GM19452 (cell line): ENCODE data around the gene ZNF644.

ENCODE experiments used
- ATAC-seq: cut with Tn5 transposase; IDR thresholded peaks from one replicate; pipeline ENCODE4 v1.9.1; 2021; ENCODE audit not compliant: unreplicated experiment

ZNF644 gene

GRCh38 chr1:90989302-90989701 lies 32.5 kb downstream of the ZNF644 start:
- ATAC-seq: no peak

DNA sequence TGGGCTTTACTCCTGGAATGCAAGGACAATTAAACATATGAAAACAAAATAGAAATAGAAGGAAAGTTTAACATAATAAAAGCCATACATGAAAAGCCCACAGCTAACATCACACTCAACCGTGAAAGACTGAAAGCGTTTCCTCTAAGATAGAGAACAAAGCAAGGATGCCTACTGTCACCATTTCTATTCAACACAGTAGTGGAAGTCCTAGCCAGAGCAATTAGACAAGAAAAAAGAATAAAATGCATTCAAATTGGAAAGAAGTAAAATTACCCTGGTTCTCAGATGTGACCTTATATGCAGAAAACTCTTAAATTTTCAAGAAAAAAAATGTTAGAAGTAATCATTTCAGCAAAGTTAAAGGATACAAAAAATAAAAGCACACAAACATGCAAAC lies 34.0 kb downstream of the ZNF644 start:
- ATAC-seq: no peak

DNA sequence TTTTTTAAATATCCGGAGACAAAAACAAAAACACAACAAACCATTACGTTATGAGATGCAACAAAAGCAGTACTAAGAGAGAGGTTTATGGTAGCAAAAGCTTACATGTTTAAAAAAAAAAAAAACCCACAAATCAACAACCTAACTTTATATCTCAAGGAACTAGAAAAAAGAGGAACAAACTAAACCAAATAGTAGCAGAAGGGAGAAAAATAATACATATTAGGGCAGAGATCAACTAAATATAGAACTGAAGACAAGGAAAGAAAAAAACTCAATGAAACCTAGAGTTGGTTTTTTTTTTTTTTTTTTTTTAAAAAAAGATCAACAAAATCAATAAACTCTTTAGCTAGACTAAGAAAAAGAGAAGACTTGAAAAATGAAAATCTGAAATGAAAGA lies 34.9 kb downstream of the ZNF644 start:
- ATAC-seq: no peak

- no peak for ATAC-seq
Observed at GRCh38 chr1:90977522-90977921, 44.3 kb downstream of the ZNF644 start.

DNA sequence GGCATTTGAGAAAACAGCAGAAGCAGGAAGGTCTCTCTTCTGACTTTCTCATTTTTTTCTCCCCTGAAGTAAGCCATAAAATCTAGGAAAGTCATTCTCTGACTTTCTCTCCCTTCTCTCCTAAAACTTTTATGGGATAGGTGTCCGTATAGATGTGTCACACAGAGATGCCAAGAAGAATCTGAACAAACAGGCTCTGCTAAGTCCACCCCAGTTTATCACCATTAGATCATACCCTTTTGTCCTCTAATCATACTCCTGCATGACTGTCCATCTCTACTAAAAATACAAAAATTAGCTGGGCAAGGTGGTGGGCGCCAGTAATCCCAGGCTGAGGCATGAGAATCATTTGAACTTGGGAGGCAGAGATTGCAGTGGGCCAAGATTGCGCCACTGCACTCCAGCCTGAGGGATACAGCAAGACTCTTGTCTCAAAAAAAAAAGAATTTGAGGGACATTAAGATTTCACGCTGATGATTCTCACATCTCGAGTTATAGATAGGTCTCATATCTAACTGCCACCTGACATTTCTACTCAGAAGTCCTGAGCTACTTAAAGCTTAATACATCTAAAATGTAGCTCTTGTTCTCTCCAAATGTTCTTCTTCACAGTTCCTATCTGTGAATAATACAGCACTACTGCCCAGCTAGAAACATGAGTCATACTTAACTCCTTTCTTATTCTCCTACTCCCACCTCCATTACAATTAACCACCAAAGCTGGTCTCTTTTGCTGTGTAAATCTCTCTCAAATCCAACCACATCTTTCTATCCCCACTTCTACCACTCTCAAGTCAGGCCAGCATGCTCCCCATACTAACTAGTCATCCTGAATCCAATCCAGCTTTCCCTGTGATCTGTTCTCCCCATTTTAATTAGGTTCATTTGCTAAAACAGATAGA lies 47.7 kb downstream of the ZNF644 start:
- no peak for ATAC-seq

- ATAC-seq: no peak
Observed at GRCh38 chr1:90970208-90970607, 51.6 kb downstream of the ZNF644 start.

GRCh38 chr1:90969241-90969640 lies 52.6 kb downstream of the ZNF644 start:
- ATAC-seq: no peak

DNA sequence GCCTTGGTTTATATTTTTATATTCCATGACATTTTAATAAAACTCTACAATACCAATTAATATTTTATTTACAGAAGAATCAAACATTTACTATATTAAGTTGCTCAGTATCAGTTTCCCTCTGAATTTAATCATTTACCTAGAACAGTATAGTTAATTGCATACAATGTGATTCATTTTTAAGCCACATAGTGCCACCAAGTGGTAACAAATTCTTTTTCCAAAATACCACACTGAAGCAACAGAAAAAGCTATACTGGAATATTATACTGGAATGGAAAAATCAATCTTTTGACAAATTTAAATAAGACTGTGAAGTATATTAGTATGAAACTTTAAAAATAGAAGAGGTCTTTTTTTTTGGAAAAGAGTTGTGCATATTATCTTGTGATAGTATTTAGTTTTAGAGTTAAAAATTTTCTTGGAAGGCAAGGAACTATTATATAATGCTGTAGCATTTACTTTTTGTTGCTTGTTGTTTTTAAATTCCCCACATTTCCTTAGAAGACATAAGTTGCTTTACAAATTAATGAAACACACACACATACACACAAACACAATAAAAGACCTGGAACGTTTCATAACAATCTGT lies 57.3 kb downstream of the ZNF644 start:
- no peak for ATAC-seq

DNA sequence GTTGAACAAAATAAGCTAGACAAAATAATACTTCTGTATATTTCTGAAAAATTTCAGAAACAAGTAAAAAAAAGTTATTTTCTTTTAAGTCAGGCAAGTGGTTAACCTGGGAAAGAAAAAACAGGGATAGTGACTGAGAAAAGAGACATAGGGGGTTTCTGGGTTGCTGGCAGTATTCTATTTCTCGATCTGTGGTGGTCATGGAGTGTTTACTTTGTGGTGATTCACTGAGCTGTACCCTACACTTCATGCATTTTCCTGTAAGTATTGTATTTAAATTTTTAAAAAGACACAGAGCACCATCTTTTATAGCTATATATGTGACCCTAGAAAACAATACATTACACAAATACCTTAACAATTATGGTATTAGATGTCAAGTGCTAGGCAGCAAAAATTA lies 58.2 kb downstream of the ZNF644 start:
- no peak for ATAC-seq

DNA sequence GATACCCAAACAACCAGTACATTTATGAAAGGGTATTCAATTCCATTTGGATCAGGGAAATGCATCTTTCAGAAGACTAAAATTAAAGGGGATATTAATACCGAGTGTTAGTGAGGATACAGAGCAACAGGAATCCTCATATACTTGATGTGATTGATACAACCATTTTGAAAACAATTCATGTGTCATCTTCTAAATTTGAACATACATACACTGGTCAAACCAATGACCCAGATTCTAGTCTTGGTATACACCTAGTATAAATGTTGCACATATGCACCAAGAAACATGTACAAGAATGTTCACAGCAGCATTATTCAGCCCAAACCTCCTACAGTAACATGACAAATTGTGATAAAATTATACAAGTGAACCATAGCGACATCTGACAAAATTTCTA lies 58.6 kb downstream of the ZNF644 start:
- no peak for ATAC-seq

DNA sequence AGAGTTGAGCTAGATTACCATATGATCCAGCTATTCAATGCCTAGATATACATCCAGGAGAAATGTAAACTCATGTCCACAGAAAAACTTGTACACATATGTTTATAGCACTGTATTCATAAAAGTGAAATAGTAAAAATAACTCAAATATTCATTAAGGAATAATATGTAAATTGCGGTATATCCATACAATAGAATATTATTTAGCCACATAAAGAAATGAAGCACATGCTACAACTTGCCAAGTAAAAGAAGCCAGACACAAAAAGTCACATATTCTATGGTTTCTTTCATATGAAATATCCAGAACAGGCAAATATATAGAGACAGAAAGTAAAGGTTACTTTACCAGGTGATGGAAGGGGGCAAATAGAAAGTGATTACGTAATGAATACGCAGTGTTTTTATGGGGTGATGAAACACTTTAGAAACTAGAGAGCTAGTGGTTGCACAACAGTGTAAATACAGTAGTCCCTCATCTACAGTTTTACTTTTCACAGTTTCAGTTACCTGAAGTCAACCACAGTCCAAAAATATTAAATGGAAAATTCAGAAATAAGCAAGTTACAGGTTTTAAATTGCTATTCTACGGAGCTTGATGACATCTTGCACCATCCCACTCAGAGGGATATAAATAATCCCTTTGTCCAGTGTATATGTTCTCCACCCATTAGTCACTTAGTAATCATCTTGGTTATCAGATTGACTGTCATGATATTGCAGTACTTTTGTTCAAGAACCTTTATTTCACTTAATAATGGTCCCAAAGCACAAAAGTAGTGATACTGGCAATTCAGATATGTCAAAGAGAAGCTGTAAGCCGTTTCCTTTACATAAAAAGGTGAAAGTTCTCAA lies 62.3 kb downstream of the ZNF644 start:
- ATAC-seq: peak; percentile 67

DNA sequence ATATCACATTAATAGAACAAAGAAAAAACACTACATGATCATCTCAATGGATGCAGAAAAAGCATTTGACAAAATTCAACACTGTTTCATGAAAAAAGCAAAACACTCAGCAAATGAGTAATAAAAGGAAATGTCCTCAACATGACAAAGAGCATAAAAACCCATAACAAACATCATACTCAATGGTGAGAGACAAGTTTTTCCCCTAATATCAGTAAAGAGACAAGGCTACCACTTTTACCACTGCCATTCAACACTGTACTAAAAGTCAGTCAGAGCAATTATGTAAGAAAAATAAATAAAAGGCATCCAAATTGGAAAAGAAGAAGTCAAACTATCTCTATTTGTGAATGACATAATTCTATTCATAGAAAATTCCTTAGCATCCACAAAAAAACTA lies 64.3 kb downstream of the ZNF644 start:
- no peak for ATAC-seq

DNA sequence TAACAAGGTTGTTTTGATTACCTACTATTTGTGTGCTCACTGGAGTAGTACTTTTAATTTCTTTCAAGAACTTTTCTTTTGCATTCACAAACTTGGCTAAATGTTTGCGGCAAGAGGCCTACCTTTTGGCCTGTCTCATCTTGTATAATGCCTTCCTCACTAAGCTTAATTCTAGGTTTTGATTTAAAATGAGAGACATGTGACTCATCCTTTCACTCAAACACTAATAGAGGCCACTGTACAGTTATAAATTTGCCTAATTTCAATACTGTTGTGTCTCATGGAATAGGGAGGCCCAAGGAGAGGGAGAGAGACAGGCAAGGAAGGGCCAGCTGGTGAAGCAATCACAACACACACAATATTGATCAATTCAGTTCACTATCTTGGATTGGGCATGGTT lies 66.1 kb downstream of the ZNF644 start:
- ATAC-seq: no peak

- no peak for ATAC-seq
Observed at GRCh38 chr1:90952906-90953305, 68.9 kb downstream of the ZNF644 start.

DNA sequence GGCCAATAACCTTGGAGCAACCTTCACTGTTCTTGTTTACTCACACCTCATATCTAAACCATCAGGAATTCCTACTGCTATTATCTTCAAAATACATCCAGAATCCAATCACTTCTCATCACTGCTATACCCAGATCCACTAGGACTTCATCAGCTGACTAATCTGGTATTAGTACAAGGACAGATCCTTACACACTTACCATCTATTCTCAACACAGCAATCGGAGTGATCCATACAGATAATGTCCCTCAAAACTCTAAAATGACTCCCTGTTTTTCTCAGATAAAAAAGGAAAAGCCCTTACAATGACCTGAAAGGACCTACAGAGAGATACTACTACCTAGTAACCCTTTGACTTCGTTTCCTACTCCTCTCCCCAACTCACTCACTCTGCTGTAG lies 70.8 kb downstream of the ZNF644 start:
- ATAC-seq: no peak

DNA sequence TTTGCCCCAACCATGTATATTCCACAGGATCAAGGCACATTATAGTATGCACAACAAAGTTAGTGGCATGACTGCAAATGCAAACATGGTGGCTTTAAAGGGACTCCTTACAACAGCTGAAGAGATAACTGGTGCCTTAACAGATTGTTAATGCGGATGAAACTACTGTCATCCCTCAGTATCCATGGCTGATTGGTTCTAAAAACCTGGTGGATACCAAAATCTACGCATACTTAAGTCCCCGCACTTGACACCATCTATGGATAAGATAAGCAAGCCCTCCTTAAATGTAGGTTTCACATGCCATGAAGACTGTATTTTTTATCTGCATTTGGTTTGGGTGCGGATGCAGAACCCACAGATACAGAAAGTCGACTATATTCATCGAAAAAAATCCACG lies 73.5 kb downstream of the ZNF644 start:
- ATAC-seq: no peak

GRCh38 chr1:90946630-90947029 lies 75.2 kb downstream of the ZNF644 start:
- ATAC-seq: no peak

GRCh38 chr1:90945287-90945686 lies 76.5 kb downstream of the ZNF644 start:
- ATAC-seq: no peak

DNA sequence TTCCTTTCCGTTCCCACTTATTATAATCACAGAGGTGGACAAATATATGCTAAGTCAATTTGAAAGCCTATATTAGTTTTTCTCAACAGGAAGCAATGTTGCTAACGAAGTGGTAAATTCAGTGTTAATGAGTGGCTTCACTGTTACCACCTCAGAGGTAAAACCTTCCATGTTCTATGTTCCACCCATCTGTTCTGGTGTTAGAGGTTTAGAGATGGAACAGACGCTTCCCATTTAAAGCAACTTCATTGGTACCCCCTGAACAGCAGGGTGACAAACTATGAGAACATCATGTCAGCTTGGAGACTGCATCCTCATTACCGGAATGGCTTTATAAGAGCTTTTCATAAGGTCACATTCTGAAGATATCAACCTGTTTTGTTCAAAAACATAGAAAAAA lies 77.9 kb downstream of the ZNF644 start:
- ATAC-seq: no peak

DNA sequence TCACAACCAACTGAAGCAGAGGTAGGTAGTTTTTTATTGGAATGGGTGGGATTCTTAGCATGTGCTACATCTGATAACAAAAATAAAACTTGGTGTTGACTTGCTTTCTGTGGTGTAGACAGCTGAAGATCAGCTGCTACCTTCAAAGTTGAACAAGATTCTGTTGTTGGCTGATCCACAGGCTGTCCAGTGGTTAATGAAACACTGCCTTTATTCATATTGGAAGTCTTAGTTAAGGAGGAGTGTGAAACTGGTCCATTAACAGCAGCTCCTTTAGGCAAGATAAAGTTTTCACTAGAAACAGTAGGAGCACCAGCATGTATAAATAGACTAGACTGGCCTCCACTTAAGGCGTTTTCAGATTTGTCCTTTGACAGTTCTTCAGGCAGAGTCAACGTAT lies 81.1 kb downstream of the ZNF644 start:
- ATAC-seq: no peak

DNA sequence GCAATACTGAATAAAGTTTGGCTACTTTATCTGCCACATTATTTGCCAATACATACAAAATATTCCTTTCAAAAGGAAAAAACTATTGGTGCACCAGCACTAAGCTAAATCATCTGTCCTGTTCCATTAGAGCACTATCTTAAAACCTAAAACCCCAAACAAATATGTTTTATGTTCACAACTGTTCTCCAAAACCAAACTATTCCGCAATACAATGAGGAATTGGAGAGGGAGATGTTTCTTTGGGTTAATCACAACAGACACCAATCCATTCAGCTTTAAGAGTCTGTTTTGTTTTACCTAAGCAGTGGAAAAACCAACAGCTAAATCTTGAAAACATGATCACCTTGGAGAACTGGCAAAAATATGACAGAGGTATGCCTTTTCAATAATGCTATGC lies 85.1 kb downstream of the ZNF644 start:
- no peak for ATAC-seq

- no peak for ATAC-seq
Observed at GRCh38 chr1:90936061-90936460, 85.8 kb downstream of the ZNF644 start.
